Lower leg skin (tissue), 4 donors: ENCODE data around the gene SCN1A. TPM values are rescaled to one million over a fixed set of nuclear protein-coding genes. Genes with fewer than 3 reads are reported as not detected.

Experiments
- DNase-seq, 2 donors: peaks; one replicate each; pipeline ENCODE4 v3.0.0-alpha.2; 2019; ENCODE audit warnings: low spot score in 2 of 2
- H3K4me3 ChIP-seq: fragments of 200-600 bp; sonication (generic); 2 replicates; pipeline ENCODE4 v1.5.1; 2017; ENCODE audit warnings: mild to moderate bottlenecking, low read depth; ENCODE audit not compliant: poor library complexity, severe bottlenecking
- POLR2A ChIP-seq, 2 donors: fragments of 450-650 bp; IDR thresholded peaks; one replicate each; pipeline ENCODE4 v1.6.1; 2016 to 2017; ENCODE audit warnings: antibody characterized with exemption in 2 of 2, mild to moderate bottlenecking in 1 of 2, moderate library complexity in 1 of 2
- WGBS, 2 donors: methylation state at CpG; one replicate each; pipeline ENCODE4 v1.1.5; 2018; 5-methylcytosine and 5-hydroxymethylcytosine counted together
- intact Hi-C: fragments of 100-400 bp; cut with DNase I; formaldehyde crosslinking; loops from one replicate; pipeline ENCODE4 v1.15.0; 2023; ENCODE audit warnings: low total_unique reads
- total RNA-seq, 4 donors: library from RNA; depleted of rRNA; stranded (reverse); fragments of >200 nt; gene quantifications; one replicate each; pipeline ENCODE4 v1.1.0, GENCODE V29; 2016
- TF ChIP-seq, protein P1 (sequence below), 3 donors: fragments of 450-650 bp; IDR thresholded peaks; one replicate each; pipeline ENCODE4 v1.5.1; 2016; ENCODE audit warnings: antibody characterized with exemption in 3 of 3, mild to moderate bottlenecking in 3 of 3, moderate library complexity in 2 of 3

SCN1A gene
- total RNA-seq, 4 donors from 2014 or later: 0.04 TPM; not detected in 3

DNA sequence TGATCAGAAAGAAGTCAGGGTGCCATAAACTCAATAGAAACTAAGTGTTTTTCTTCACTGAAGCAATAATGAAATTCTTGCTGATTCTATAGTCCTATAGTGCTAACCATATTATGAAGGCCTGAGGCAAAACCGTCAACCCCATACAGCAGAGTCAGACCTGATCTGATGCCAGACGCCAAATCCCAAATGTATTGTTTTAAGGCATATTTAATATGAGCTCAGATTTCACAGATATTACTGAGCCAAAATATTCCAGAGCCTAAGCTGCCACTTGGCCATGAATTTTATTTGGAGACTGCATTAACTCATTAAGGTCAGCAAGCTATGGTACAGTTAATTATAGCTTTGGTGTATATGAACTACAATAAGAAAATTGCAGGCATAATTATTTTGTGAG, 53.4 kb downstream of the SCN1A start:
- intact Hi-C loops: no loop called here

GRCh38 chr2:166074011-166074410, 53.8 kb downstream of the SCN1A start:
- TF ChIP-seq POLR2A (IDR thresholded peaks at IDR 0.05): no peak
- DNase-seq: no peak
- intact Hi-C loops: no loop called here
- WGBS, 2 donors: 59 to 81% methylated on average over 2 of the region's 2 CpGs
- no peak overlapping the region for H3K4me3 ChIP-seq

More for the DNA sequence above, 53.4 kb downstream of the SCN1A start:
- TF ChIP-seq POLR2A (IDR thresholded peaks at IDR 0.05): no peak
- TF ChIP-seq, protein P1, sequence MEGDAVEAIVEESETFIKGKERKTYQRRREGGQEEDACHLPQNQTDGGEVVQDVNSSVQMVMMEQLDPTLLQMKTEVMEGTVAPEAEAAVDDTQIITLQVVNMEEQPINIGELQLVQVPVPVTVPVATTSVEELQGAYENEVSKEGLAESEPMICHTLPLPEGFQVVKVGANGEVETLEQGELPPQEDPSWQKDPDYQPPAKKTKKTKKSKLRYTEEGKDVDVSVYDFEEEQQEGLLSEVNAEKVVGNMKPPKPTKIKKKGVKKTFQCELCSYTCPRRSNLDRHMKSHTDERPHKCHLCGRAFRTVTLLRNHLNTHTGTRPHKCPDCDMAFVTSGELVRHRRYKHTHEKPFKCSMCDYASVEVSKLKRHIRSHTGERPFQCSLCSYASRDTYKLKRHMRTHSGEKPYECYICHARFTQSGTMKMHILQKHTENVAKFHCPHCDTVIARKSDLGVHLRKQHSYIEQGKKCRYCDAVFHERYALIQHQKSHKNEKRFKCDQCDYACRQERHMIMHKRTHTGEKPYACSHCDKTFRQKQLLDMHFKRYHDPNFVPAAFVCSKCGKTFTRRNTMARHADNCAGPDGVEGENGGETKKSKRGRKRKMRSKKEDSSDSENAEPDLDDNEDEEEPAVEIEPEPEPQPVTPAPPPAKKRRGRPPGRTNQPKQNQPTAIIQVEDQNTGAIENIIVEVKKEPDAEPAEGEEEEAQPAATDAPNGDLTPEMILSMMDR (IDR thresholded peaks at IDR 0.05): no peak
- WGBS, 2 donors: 39 to 48% methylated on average over 2 of the region's 2 CpGs
- no peak for DNase-seq
- no peak overlapping the region for H3K4me3 ChIP-seq

DNA sequence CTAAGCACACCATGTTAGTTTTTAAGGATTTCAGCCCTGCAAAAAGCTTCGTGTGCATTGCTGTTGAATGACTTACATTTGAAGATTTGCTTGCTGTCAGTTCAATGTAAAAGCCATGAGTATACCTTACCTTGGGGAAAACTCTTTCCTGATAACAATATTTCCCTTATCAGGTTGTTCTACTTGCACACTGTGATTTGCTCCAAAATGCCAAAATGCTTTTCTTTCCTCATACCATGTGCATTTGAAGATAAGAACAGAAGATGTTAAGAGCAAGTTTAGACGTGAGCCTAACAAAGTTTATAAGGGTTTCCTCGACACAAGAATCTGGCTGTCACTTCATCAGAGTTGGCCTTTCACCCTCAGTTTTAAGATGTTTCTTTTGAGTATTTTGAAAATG, 57.6 kb downstream of the SCN1A start:
- TF ChIP-seq POLR2A (IDR thresholded peaks at IDR 0.05): no peak
- TF ChIP-seq, protein P1 (IDR thresholded peaks at IDR 0.05): no peak
- intact Hi-C loops: no loop called here
- H3K4me3 ChIP-seq: no peak overlapping the region
- 43% methylated on average over 3 of the region's 3 CpGs for WGBS, 2 donors
- no peak for DNase-seq

DNA sequence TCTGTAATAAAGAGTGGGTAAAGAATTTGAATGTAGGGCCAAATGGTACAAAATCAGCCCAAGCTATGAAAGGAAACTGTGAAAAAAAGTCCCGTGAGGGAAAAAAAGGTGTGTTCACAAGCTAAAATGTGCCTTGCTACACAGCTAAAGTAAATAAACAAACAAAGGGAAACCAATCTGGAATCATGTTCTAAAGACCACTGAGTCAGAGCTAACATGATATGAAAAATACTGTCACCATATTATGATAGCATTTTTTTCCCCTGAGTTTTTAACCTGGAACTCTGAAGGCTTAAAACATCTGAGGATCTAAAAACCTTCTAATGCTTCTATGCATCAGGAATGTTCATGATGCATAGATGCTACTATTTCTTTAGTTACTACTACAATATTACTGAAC, 58.8 kb downstream of the SCN1A start:
- no peak for DNase-seq
- H3K4me3 ChIP-seq: no peak overlapping the region
- TF ChIP-seq, protein P1 (IDR thresholded peaks at IDR 0.05): no peak
- 77% methylated on average over 1 of the region's 1 CpG for WGBS, 2 donors
- intact Hi-C loops: no loop called here

GRCh38 chr2:166067229-166067628, 60.6 kb downstream of the SCN1A start:
- DNase-seq: no peak
- no peak overlapping the region for H3K4me3 ChIP-seq
- intact Hi-C loops: no loop called here
- 75 to 79% methylated on average over 2 of the region's 2 CpGs for WGBS, 2 donors
- TF ChIP-seq, protein P1 (IDR thresholded peaks at IDR 0.05): no peak
- no peak for TF ChIP-seq POLR2A (IDR thresholded peaks at IDR 0.05)

DNA sequence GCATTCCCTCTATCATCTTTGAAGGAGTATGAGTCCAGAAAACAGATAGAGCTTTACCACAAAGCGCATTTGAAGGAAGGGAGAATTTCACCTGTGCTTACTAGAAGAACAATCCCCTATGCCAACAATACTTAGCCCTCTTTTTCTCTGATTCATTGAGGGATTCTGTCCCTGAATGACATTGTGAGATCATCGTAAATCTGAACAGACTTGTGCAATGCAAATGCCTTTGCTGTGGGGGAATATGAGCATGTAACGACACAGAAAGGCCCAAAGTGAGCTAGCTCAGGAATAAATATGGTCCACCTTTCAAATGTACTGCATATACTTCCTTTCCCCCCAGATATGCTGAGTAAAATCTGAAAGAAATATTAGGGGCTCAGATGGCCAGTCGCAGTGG, 67.6 kb downstream of the SCN1A start:
- DNase-seq: no peak
- intact Hi-C loops: no loop called here
- no peak overlapping the region for H3K4me3 ChIP-seq
- TF ChIP-seq, protein P1 (IDR thresholded peaks at IDR 0.05): no peak
- no peak for TF ChIP-seq POLR2A (IDR thresholded peaks at IDR 0.05)
- WGBS, 2 donors: 65 to 82% methylated on average over 4 of the region's 4 CpGs
